ENCODE data around the gene SLC48A1.
A peak's percentile ranks its signal among the peaks of the same experiment; 100 is the strongest.

SLC48A1 gene

GRCh38 chr12:47762850-47763465 lies 10.1 kb upstream of the SLC48A1 start:
- no peak for TF ChIP-seq RARB (CRISPR knock-in tag; IDR thresholded peaks at IDR 0.05)
- no peak for TF ChIP-seq ZC3H10 (CRISPR knock-in tag; IDR thresholded peaks at IDR 0.05)
- TF ChIP-seq TCF4 (CRISPR knock-in tag; IDR thresholded peaks at IDR 0.05; ENCODE audit: borderline replicate concordance): peak; percentile 63; the same call in 1 of the 2 replicates
- TF ChIP-seq TSHZ2 (CRISPR knock-in tag; IDR thresholded peaks at IDR 0.05): 0 out of 2 replicates have a peak, but pooled peaks have one; percentile 21
- ATAC-seq: no peak

- TF ChIP-seq RARB (CRISPR knock-in tag; IDR thresholded peaks at IDR 0.05): no peak
- TF ChIP-seq ZFP30 (CRISPR knock-in tag; IDR thresholded peaks at IDR 0.05): no peak
- TF ChIP-seq ZNF565 (CRISPR knock-in tag; conservative IDR thresholded peaks at IDR 0.05; ENCODE audit: low read depth): no peak
- no peak for TF ChIP-seq CSRNP3 (CRISPR knock-in tag; IDR thresholded peaks at IDR 0.05)
- no peak for TF ChIP-seq ZC3H10 (CRISPR knock-in tag; IDR thresholded peaks at IDR 0.05)
- TF ChIP-seq ZFP3 (CRISPR knock-in tag; IDR thresholded peaks at IDR 0.05): no peak
- TF ChIP-seq ESRRG (CRISPR knock-in tag; IDR thresholded peaks at IDR 0.05): no peak
- TF ChIP-seq TCF4 (CRISPR knock-in tag; IDR thresholded peaks at IDR 0.05; ENCODE audit: borderline replicate concordance): no peak
- no peak for TF ChIP-seq SNAI2 (CRISPR knock-in tag; IDR thresholded peaks at IDR 0.05)
- TF ChIP-seq TOX (CRISPR knock-in tag; IDR thresholded peaks at IDR 0.05; ENCODE audit: borderline replicate concordance): no peak
- TF ChIP-seq GLIS3 (CRISPR knock-in tag; IDR thresholded peaks at IDR 0.05): no peak
- no peak for TF ChIP-seq POU6F1 (CRISPR knock-in tag; IDR thresholded peaks at IDR 0.05; ENCODE audit: borderline replicate concordance, low read depth)
- no peak for TF ChIP-seq CSDC2 (CRISPR knock-in tag; IDR thresholded peaks at IDR 0.05)
- no peak for ATAC-seq
Measured at GRCh38 chr12:47763481-47764346, 9.3 kb upstream of the SLC48A1 start.

- no peak for ATAC-seq
- TF ChIP-seq ZNF70 (CRISPR knock-in tag; IDR thresholded peaks at IDR 0.05) (no peak), PPARA (CRISPR knock-in tag; IDR thresholded peaks at IDR 0.05; ENCODE audit: borderline replicate concordance) (no peak), CSDC2 (CRISPR knock-in tag; IDR thresholded peaks at IDR 0.05) (no peak), ESRRG (CRISPR knock-in tag; IDR thresholded peaks at IDR 0.05) (no peak), CREB5 (CRISPR knock-in tag; IDR thresholded peaks at IDR 0.05; ENCODE audit: low read depth) (no peak), PATZ1 (CRISPR knock-in tag; IDR thresholded peaks at IDR 0.05; ENCODE audit: borderline replicate concordance) (no peak), ARNTL (CRISPR knock-in tag; IDR thresholded peaks at IDR 0.05; ENCODE audit: borderline replicate concordance, low read depth) (no peak), POU6F1 (CRISPR knock-in tag; IDR thresholded peaks at IDR 0.05; ENCODE audit: borderline replicate concordance, low read depth) (no peak)
Measured at GRCh38 chr12:47766502-47767215, 6.4 kb upstream of the SLC48A1 start.

All from SK-N-SH treated with all-trans-retinoic acid at 6 μM for 48 hours (cell line).